ENCODE results near the gene HLA-DMA. TPM values are rescaled to one million over a fixed set of nuclear protein-coding genes. Genes with fewer than 3 reads are reported as not detected.
A peak's percentile ranks its signal among the peaks of the same experiment; 100 is the strongest.

Gene HLA-DMA
- total and polyA plus RNA-seq, 9 of the 15 experiments (the other 6 are each of a cell fraction or from before 2014, with no cell fraction given) = 0.13 to 0.83 (median 0.51) TPM

GRCh38 chr6:32971242-32971580 is 18.3 kb upstream of the HLA-DMA start (continued):
- TF ChIP-seq CHCHD3 (CRISPR knock-in tag; IDR thresholded peaks at IDR 0.05) (no peak), STAG1 (CRISPR knock-in tag; IDR thresholded peaks at IDR 0.05; ENCODE audit: borderline replicate concordance) (no peak), BDP1 (IDR thresholded peaks at IDR 0.05; ENCODE audit: insufficient read depth, insufficient read length) (no peak), ZNF444 (CRISPR knock-in tag; IDR thresholded peaks at IDR 0.05) (no peak), NELFE (IDR thresholded peaks at IDR 0.05; ENCODE audit: insufficient read depth, insufficient read length) (no peak), RHOXF2B (CRISPR knock-in tag; conservative IDR thresholded peaks at IDR 0.05) (no peak), SIX5 (IDR thresholded peaks at IDR 0.05; ENCODE audit: borderline replicate concordance in 1 of 2, insufficient read depth in 1 of 2, low read depth in 1 of 2, low read length in 2 of 2) (no peak), SAFB (IDR thresholded peaks at IDR 0.05; ENCODE audit: borderline replicate concordance, low read depth, low read length) (no peak), XRCC3 (IDR thresholded peaks at IDR 0.05) (no peak), ZNF3 (CRISPR knock-in tag; IDR thresholded peaks at IDR 0.05) (no peak), TRIM28 (IDR thresholded peaks at IDR 0.05) (no peak), COPS2 (conservative IDR thresholded peaks at IDR 0.05) (no peak), GABPB2 (CRISPR knock-in tag; conservative IDR thresholded peaks at IDR 0.05) (no peak), SIN3A (IDR thresholded peaks at IDR 0.05; ENCODE audit: borderline replicate concordance in 2 of 2, control insufficient read depth in 1 of 2, low read depth in 2 of 2, low read length in 2 of 2) (no peak), BMI1 (IDR thresholded peaks at IDR 0.05; ENCODE audit: low read length) (no peak), CXXC5 (CRISPR knock-in tag; IDR thresholded peaks at IDR 0.05) (no peak), IRF1 (CRISPR knock-in tag; IDR thresholded peaks at IDR 0.05; ENCODE audit: borderline replicate concordance) (no peak), RFX1 (IDR thresholded peaks at IDR 0.05) (no peak), KLF10 (CRISPR knock-in tag; IDR thresholded peaks at IDR 0.05) (peak; percentile 40; the same call in 1 of the 2 replicates), ZNF431 (CRISPR knock-in tag; IDR thresholded peaks at IDR 0.05) (0 out of 2 replicates have a peak, but pooled peaks have one; percentile 7), LCOR (CRISPR knock-in tag; IDR thresholded peaks at IDR 0.05) (no peak), ZNF347 (CRISPR knock-in tag; IDR thresholded peaks at IDR 0.05; ENCODE audit: low read depth) (no peak), POLR3G (IDR thresholded peaks at IDR 0.05; ENCODE audit: extremely low read depth, insufficient read length, insufficient replicate concordance) (no peak)
- TF ChIP-seq, protein P1, sequence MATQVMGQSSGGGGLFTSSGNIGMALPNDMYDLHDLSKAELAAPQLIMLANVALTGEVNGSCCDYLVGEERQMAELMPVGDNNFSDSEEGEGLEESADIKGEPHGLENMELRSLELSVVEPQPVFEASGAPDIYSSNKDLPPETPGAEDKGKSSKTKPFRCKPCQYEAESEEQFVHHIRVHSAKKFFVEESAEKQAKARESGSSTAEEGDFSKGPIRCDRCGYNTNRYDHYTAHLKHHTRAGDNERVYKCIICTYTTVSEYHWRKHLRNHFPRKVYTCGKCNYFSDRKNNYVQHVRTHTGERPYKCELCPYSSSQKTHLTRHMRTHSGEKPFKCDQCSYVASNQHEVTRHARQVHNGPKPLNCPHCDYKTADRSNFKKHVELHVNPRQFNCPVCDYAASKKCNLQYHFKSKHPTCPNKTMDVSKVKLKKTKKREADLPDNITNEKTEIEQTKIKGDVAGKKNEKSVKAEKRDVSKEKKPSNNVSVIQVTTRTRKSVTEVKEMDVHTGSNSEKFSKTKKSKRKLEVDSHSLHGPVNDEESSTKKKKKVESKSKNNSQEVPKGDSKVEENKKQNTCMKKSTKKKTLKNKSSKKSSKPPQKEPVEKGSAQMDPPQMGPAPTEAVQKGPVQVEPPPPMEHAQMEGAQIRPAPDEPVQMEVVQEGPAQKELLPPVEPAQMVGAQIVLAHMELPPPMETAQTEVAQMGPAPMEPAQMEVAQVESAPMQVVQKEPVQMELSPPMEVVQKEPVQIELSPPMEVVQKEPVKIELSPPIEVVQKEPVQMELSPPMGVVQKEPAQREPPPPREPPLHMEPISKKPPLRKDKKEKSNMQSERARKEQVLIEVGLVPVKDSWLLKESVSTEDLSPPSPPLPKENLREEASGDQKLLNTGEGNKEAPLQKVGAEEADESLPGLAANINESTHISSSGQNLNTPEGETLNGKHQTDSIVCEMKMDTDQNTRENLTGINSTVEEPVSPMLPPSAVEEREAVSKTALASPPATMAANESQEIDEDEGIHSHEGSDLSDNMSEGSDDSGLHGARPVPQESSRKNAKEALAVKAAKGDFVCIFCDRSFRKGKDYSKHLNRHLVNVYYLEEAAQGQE (IDR thresholded peaks at IDR 0.05; ENCODE audit: borderline replicate concordance) = no peak
- TF ChIP-seq, protein P1 (CRISPR knock-in tag; IDR thresholded peaks at IDR 0.05; ENCODE audit: low read depth) = no peak

All from K562 (cell line).